NCI-H748 treated with DMSO at 0.1 percent for 48 hours (cell line): ENCODE measurements around the gene TAS1R3.

Experiments used
- DNase-seq: peaks from one replicate; lab custom pipeline; 2025; lab: John Stamatoyannopoulos, UW

The TAS1R3 gene

DNA sequence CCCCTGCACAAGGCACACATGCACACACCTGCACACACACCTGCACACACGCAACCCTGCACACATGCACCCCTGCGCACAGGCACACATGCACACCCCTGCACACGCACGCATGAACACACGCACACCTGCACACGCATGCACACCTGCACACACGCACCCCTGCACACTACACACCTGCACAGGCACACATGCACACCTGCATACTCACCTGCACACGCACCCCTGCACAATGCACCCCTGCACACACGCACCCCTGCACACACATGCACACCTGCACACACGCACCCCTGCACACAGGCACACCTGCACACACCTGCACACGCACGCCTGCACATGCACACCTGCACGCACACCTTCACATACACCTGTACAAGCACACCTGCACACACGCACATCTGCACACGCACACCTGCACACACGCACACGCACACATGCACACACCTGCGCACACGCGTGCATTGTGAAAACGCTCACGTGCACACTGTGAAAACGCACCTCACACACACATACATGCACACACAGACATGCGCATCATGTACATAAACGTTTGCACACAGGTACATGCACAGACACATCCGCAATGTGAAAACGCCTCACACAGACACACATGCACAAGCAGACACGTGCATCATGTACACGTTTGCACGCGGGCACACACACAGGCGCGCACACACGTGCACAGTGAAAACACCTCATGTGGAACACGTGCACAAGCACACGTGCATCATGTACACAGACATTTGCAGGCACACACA, 9.9 kb downstream of the TAS1R3 start:
- DNase-seq, result no peak

- DNase-seq, result no peak
These were observed 10.5 kb downstream of the TAS1R3 start for GRCh38 chr1:1341549-1342021.

GRCh38 chr1:1342061-1342562, 11.0 kb downstream of the TAS1R3 start:
- DNase-seq, result no peak

GRCh38 chr1:1342584-1343115, 11.6 kb downstream of the TAS1R3 start:
- no peak for DNase-seq

DNA sequence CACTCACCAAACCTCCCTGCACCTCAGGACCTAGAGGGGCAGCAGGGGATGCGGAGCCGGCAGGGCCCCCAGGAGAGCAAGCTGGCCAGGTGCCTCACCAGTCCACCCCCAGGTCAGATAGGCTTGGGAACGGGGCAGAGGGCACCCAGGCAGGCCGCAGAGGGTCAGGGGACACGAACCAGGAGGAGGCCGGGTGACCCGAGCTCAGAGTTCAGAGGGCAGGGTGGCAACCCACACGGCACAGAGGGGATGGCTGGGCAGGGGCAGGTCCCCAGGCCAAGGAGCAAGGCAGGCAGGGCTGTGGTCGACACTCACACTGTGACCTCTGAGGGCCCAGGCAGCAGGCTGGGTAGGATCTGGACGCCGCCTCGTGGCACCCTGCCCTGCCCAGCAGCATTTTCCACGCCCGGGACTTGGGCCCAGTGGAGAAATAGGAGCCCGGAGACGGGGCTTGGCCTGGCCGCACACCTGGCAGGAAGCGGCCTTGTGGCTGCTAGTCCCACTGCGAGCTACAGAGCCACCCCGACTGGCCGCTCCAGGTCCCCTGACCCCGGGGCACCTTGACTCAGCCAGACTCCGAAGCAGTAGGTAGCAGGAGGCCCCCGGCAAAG, 12.8 kb downstream of the TAS1R3 start:
- no peak for DNase-seq

- DNase-seq, result no peak
These were observed 13.7 kb downstream of the TAS1R3 start for GRCh38 chr1:1344655-1345361.

DNA sequence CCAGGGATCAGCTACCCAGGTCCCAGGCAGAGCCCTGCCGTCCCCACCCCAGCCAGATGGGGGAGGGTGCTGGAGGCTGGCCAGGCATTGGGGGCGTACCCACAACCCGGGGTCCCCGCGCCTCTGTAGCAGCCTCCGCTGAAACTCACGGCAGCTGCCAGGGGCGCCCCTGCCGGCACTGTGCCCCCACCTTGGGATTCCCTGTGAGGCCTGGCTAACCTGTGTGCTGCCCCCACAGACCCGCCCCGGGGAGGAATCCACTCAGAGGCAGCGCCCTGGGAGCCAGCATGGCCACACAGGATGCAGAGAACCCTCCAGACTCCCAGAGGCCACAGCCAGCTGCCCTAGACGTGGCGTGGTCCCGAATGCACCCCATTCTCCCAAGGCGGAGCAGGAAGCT, 14.3 kb downstream of the TAS1R3 start:
- DNase-seq, result no peak

DNA sequence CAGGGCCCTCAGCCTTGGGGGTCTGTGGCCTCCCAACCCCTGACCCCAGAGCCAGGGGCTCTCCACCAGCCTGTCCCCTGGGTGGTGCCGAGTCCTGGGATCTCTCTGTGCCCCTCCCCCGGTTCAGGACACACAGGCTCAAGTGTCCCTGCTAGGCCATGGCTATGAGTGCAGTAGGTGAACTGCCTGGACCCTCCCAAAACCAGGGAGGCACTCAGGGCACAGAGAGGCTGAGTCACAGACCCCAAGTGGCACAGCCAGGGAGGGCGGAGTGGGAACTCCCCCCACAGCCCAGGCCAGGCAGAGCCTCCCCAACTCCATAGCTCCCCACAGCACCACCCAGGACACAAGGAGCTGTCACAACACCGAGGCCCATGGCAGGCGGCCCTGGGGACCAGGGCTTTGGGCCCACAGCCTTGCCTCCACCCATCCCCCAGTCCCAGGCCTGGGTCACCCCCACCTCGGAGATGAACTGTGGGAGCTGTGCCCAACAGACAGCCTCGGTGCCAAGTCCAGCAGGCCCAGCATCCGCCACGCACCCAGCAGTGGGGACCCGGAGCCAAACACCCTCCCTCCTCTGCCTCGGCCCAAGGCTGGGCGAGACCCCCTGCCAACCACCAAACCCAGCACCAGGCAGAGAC, 14.9 kb downstream of the TAS1R3 start:
- DNase-seq, result no peak

DNA sequence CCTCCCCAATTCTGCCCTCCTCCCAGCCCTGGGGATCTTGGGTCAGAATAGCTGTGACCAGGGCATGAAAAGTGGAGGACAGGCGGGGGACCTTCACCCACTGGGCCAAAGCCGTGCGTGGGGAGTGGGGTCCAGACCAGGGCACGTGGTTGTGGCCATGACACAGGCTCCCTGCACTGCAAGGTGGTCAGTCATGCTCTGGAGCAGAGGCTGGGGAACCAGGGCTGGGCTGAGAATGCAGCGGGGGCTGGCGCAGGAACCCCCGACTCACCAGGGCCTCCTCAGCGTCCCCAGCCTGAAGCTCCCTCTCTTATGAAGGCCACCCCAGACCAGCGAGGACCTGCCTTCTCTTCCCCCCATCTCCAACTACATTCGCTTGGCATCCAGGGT, 15.4 kb downstream of the TAS1R3 start:
- DNase-seq, result no peak

DNA sequence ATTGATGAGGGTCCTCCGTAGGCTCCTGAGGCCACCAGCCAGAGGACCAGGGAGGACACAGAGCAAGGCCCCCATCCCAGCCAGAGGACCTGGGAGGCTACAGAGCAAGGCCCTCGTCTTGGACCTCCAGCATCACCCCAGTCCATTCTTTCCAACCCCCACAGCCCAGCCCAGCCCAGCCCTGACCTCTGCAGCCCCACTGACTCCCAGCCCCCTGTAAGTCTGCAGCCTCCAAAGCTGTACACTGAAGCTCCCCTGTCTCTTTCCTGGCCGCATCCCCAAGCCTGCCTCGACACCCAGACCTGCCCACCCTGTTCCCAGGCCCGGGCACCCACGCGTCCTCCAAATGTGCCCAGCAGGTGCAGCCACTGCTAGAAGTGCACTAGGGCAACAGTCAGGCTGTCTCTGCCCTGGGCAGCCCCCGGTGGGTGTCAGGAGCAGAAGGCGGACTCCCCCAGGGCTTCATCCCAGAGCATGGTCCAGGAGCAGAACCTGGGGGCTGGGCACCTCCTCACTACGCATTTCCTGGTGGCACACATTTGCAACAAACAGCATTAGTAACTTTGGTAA, 16.0 kb downstream of the TAS1R3 start:
- no peak for DNase-seq

DNA sequence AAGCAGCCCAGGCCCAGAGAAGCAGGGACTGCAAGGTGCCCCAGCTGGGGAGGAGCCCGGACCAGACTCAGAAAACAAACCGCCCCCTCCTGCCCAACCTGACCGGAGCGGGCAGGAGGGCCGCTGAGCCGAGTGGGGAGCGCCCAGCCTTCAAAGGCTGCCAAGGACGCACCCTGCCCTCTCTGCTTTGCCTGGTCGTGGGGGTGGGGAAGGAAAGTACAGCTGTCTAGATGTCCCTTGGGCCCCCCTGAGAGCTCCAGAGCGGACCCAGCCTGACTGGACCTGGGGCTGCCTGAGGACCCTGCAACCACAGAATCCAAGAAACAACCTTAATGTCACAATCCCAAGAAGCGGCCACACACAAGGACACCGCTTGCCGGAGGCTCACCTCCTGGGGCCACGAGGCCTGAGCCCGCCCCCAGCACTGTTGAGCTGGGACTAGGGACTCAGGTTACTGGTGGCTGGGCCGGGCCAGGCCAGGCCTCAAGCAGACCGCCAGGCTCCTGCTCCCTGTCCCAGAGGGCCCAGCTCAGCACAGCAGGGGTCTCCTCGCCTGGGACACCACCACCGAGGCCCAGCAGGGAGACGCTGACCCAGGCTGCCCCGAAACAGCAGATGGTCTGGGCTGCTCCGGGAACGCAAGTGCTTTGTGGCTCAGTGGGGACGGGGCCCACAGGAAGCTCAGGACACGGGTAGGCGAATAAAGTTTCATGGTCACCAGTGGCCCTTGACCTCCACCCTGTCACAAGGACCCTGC, 16.8 kb downstream of the TAS1R3 start:
- no peak for DNase-seq

- peak; percentile 0 for DNase-seq
These were observed 17.6 kb downstream of the TAS1R3 start for GRCh38 chr1:1348420-1349255.

- peak; percentile 1 for DNase-seq
These were observed 18.4 kb downstream of the TAS1R3 start, which contains the start of gene DVL1 for GRCh38 chr1:1349256-1350012. Gene DVL1, minus strand, starts transcription at chr1:1349418. Its CDS starts 353 bp downstream, at chr1:1349065.

DNA sequence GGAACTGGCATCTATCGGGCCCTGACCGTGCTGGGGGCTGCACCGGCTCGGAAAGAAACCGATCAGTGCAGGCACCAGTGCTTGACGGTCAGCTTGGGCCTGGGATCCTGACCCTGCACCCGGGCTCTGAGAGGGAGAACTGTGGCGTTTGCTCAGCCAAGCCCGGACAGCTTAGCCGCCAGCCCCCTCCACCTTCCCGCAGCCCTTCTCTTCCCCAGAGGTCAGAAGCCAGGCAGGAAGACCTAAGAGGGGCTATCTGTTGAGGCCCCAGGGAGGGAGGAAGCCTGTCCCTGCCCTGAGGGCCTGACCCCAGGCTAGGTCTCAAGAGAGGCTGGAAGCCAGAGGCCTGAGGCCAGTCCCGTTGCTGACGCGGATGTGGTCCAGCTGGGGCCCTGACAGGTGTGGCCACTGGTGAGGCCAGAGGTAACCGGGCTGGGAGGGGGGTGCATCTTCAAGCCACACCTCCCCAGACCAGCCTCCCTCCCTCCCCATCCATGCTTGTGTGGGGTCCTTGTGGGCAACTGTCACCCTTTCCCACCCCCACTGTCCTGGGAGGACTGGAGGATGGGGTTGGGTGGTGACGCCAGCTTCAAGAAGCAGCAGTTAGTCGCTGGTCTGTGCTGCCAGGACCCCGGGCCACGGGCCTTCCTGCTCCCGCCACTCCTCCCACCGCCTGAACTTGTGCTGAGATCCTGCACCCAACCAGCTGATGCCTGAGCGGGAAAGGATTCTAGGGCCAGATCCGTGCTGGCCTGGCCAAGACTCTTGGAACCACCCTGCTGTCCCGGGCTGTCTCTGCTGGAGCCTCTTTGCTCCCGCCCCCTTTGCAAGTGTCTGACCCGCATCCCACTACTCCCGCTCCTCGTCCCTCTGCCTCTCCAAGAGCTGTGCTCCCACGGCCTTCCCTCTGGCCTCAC, 20.7 kb downstream of the TAS1R3 start:
- DNase-seq, result no peak

GRCh38 chr1:1352786-1353388, 21.8 kb downstream of the TAS1R3 start:
- no peak for DNase-seq

DNA sequence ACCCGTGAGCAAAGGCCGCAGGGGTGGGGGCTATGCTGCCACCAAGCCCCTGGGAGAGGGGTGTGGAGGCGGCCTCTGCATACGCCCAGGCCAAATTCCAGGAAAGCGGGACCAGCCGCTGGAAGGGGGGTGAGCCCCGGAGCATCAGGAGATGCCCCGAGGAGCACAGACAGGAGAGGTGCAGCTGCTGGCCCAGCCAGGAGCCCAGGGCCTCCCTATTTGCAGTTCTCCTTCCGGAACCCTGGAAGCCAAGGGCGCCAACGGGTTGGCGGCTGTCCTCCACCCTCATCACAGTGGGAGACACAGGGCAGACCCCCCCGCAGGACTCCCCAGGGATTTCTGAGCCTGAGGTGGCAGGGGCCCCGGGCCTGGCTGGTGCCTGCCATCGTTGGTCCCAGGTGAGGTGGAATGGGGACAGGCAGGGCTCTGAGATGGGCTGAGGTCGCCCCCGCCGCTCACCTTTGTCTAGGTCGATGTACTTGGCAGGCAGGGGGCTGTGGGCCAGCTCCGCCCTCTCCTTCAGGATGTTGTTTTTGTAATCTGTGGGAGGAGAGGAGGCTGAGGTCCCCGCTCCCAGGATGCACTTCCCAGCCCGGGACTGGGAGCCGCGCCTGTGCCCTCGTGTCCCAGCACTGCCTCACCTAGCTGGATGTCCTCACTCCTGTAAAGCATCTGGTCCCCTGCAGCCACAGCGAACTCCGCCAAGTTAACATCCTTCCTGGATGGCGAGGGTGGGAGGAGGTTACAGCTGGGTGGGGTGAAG, 22.5 kb downstream of the TAS1R3 start:
- DNase-seq, result no peak
